SK-N-SH (cell line): Measurements from ENCODE around the gene FGF9.

Experiments used
- EP300 ChIP-seq, 2 experiments: IDR thresholded peaks; 2 replicates each; pipeline versions ENCODE4 v1.4.0 to v1.6.1; 2012; ENCODE audit warnings: borderline replicate concordance in 1 of 2, low read depth in 1 of 2, low read length in 1 of 2
- FOXM1 ChIP-seq: IDR thresholded peaks from 2 replicates; pipeline ENCODE4 v1.4.0; 2012; ENCODE audit warnings: low read depth, mild to moderate bottlenecking
- GABPA ChIP-seq: IDR thresholded peaks from 2 replicates; pipeline ENCODE4 v1.4.0; 2012; ENCODE audit warnings: low read depth, mild to moderate bottlenecking
- MXI1 ChIP-seq: IDR thresholded peaks from 2 replicates; pipeline ENCODE4 v1.6.1; 2012; ENCODE audit warnings: mild to moderate bottlenecking, low read depth, low read length, improper control_type of control experiment
- POLR2AphosphoS5 ChIP-seq: IDR thresholded peaks from 2 replicates; pipeline ENCODE4 v1.6.1; 2012; ENCODE audit warnings: low read depth, low read length
- RAD21 ChIP-seq: IDR thresholded peaks from 2 replicates; pipeline ENCODE4 v1.6.1; 2012; ENCODE audit warnings: mild to moderate bottlenecking, low read length
- TF ChIP-seq, protein P1 (sequence below): fragments of 200-600 bp; sonication (generic); IDR thresholded peaks from 2 replicates; pipeline ENCODE4 v1.6.1; 2017; ENCODE audit warnings: antibody characterized with exemption, mild to moderate bottlenecking, moderate library complexity
- TF ChIP-seq, protein P2 (sequence below): IDR thresholded peaks from 2 replicates; pipeline ENCODE4 v1.4.0; 2012; ENCODE audit warnings: low read depth
- TF ChIP-seq, protein P3 (sequence below): fragments of 150-350 bp; IDR thresholded peaks from 2 replicates; pipeline ENCODE4 v1.6.1; 2017; ENCODE audit warnings: antibody characterized with exemption, low read length, low read depth, borderline replicate concordance

DNA sequence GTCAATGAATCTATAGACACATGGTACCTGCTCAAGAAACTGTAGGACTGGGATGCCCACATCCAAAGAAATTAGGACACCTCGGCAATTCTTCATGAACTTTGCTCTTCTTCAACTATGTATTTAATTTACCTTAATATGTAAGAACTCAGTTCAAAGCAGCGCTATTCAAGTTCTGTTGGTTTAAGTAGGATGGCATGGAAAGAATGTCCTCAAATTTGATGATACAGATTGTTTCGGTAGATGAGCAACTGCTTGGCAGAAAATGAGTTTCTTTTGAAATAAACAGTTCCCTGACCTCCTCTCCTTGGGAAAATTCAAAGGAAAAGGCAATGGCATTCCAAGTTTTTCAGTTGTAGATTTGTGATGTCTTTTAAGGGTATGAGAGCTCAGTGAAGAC is 36.7 kb downstream of the FGF9 start:
- no peak for TF ChIP-seq RAD21
- TF ChIP-seq, protein P1, sequence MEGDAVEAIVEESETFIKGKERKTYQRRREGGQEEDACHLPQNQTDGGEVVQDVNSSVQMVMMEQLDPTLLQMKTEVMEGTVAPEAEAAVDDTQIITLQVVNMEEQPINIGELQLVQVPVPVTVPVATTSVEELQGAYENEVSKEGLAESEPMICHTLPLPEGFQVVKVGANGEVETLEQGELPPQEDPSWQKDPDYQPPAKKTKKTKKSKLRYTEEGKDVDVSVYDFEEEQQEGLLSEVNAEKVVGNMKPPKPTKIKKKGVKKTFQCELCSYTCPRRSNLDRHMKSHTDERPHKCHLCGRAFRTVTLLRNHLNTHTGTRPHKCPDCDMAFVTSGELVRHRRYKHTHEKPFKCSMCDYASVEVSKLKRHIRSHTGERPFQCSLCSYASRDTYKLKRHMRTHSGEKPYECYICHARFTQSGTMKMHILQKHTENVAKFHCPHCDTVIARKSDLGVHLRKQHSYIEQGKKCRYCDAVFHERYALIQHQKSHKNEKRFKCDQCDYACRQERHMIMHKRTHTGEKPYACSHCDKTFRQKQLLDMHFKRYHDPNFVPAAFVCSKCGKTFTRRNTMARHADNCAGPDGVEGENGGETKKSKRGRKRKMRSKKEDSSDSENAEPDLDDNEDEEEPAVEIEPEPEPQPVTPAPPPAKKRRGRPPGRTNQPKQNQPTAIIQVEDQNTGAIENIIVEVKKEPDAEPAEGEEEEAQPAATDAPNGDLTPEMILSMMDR = no peak
- no peak for TF ChIP-seq EP300 (IDR thresholded peaks at IDR 0.05; ENCODE audit: borderline replicate concordance in 1 of 2, low read depth in 1 of 2, low read length in 1 of 2)
- no peak for TF ChIP-seq POLR2AphosphoS5
- TF ChIP-seq, protein P2, sequence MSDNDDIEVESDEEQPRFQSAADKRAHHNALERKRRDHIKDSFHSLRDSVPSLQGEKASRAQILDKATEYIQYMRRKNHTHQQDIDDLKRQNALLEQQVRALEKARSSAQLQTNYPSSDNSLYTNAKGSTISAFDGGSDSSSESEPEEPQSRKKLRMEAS = no peak
- no peak for TF ChIP-seq MXI1
- TF ChIP-seq, protein P3, sequence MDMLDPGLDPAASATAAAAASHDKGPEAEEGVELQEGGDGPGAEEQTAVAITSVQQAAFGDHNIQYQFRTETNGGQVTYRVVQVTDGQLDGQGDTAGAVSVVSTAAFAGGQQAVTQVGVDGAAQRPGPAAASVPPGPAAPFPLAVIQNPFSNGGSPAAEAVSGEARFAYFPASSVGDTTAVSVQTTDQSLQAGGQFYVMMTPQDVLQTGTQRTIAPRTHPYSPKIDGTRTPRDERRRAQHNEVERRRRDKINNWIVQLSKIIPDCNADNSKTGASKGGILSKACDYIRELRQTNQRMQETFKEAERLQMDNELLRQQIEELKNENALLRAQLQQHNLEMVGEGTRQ = no peak
- no peak for TF ChIP-seq FOXM1
- no peak for TF ChIP-seq GABPA
